HFF-Myc (cell line): ENCODE results near the gene HABP2.

ENCODE experiments used
- DNase-seq: peaks from one replicate; pipeline ENCODE4 v3.0.0-alpha.2; 2011; ENCODE audit warnings: low read depth; ENCODE audit errors: extremely low read depth
- H3K4me3 ChIP-seq: replicated peaks from 2 replicates; pipeline ENCODE4 v1.5.1; 2011; ENCODE audit warnings: low read depth, mild to moderate bottlenecking, control low read depth, low read length
- TF ChIP-seq, protein P1 (sequence below): IDR thresholded peaks from 2 replicates; pipeline ENCODE4 v1.5.1; 2012; ENCODE audit warnings: mild to moderate bottlenecking, low read depth, low read length, control low read depth; ENCODE audit errors: missing control alignments

Gene HABP2

GRCh38 chr10:113524539-113525490, 28.0 kb upstream of the HABP2 start:
- DNase-seq, result no peak

DNA sequence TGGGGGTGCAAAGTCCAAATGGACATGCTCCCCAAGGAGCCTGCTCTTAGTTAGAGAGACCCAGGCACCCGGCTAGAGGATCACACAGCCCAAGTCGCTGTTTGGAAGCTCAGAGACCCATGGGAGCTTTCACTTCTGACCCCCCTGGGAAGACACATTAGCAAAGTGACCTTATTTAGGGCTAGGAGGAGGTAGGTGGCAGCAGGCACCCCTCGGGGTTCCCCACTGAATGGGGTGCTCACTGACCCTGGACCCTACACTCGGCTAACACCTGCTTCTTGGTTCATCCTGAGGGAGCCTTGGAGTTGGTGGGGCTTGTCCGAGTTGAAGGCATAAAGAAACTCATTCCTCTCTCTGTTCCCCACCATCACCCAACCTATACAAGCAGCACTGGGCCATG, 27.1 kb upstream of the HABP2 start:
- TF ChIP-seq, protein P1, sequence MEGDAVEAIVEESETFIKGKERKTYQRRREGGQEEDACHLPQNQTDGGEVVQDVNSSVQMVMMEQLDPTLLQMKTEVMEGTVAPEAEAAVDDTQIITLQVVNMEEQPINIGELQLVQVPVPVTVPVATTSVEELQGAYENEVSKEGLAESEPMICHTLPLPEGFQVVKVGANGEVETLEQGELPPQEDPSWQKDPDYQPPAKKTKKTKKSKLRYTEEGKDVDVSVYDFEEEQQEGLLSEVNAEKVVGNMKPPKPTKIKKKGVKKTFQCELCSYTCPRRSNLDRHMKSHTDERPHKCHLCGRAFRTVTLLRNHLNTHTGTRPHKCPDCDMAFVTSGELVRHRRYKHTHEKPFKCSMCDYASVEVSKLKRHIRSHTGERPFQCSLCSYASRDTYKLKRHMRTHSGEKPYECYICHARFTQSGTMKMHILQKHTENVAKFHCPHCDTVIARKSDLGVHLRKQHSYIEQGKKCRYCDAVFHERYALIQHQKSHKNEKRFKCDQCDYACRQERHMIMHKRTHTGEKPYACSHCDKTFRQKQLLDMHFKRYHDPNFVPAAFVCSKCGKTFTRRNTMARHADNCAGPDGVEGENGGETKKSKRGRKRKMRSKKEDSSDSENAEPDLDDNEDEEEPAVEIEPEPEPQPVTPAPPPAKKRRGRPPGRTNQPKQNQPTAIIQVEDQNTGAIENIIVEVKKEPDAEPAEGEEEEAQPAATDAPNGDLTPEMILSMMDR, result no peak
- no peak overlapping the region for H3K4me3 ChIP-seq
- DNase-seq, result no peak

More at GRCh38 chr10:113524539-113525490, 28.0 kb upstream of the HABP2 start:
- TF ChIP-seq, protein P1, result no peak
- H3K4me3 ChIP-seq, result no peak overlapping the region

DNA sequence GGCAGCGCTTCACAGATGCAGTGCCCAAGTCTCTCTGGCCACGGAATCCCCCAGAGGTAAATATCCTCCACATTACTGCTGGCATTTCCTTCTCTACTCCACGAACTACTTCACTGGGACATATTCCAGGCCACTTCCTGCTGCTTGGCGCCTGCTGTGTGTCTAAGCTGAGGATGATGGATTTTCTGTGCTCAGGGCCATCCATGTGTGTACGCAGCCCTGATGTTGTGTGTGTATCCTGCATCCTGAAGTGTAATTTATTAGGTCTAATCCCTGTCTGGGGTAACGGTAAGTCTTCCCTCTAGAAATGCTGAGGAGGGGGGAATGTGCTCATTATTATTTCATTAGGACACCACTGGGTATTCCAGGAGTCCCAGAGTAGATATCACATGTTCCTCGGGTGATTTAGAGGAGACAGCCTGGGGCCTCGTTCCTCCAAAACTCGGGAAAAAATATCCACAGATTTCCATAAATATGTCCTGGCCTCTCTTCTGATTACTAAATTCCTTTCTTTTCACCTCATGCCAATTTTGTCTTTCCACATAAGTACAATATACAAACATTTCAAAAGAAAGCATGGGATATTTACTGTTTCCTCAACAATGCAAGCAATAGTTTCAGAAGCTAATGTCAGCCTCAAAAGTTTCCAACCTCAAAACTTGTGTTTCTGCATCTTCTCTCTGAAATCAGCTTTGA, 25.5 kb upstream of the HABP2 start:
- H3K4me3 ChIP-seq, result no peak overlapping the region
- TF ChIP-seq, protein P1, result no peak
- DNase-seq, result no peak

GRCh38 chr10:113528876-113529275, 24.0 kb upstream of the HABP2 start:
- TF ChIP-seq, protein P1, result no peak
- DNase-seq, result no peak

GRCh38 chr10:113529575-113529974, 23.3 kb upstream of the HABP2 start:
- no peak overlapping the region for H3K4me3 ChIP-seq
- DNase-seq, result no peak
- TF ChIP-seq, protein P1, result no peak

More at GRCh38 chr10:113528876-113529275, 24.0 kb upstream of the HABP2 start:
- H3K4me3 ChIP-seq, result no peak overlapping the region

GRCh38 chr10:113530476-113530875, 22.4 kb upstream of the HABP2 start:
- no peak overlapping the region for H3K4me3 ChIP-seq
- TF ChIP-seq, protein P1, result no peak
- no peak for DNase-seq
